ENCODE data around the gene EXOC3. TPM values are rescaled to one million over a fixed set of nuclear protein-coding genes. Genes with fewer than 3 reads are reported as not detected.

The EXOC3 gene
- total and polyA plus RNA-seq, 7 donors, result 18.6 to 68.7 (median 48.2) TPM

DNA sequence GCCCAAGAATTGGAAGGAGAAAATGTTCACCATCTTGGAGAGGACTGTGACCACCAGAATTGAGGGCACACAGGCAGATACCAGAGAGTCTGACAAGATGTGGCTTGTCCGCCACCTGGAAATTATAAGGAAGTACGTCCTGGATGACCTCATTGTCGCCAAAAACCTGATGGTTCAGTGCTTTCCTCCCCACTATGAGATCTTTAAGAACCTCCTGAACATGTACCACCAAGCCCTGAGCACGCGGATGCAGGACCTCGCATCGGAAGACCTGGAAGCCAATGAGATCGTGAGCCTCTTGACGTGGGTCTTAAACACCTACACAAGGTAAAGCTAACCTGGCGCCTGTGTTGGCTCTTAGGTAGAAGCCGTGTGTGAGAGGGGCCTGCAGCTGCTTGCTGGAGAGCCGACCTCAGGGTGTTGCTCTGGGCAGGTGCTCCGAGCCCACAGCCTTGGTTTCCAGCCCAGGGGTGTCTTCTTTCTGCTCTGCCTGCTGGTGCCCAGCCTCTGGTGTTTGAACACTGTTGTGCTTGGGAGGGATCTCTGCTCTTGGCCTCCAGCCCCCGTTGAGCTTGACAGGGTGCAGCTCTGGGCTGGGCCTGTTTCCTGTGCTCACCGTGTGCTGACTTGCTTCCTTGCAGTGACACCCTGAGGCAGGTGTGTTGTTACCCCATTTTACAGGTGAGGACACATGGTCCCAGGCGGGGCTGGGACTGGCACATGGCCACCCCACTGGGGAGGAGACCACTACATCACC, 10.9 kb downstream of the EXOC3 start:
- H3K36me3 ChIP-seq, result peaks cover 15 to 96% (median 44%) of the 10 kb centered on the region in 4 donors
- WGBS, 2 donors, result 90 to 91% methylated on average over 16 of the region's 16 CpGs

DNA sequence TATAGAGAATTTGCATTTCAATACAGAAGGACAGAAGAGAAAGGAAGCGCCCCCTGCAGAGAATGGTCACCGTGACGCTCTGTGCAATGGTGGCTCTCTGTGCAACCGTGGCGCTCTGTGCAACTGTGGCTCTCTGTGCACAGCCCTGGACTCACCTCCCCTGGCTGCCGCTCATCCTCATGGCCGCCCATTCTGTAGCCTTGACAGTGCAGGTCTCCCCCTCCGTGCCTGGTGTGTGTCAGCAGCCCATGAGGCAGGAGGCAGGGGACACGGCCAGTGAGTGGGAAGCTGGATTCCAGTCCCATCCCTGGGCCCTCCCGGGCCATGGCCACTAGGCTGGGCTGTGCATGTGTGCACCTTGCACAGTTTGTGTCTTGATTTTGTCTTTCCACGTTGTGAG, 12.0 kb downstream of the EXOC3 start:
- WGBS, 2 donors, result 86 to 87% methylated on average over 11 of the region's 11 CpGs
- intact Hi-C loops (cut with DNase I), result no loop called here
- peaks cover 13 to 96% (median 40%) of the 10 kb centered on the region in 4 donors for H3K36me3 ChIP-seq
- peak; percentile 40 for DNase-seq
- no peak overlapping the region for H3K27ac ChIP-seq
- no peak for TF ChIP-seq POLR2A (IDR thresholded peaks at IDR 0.05)
- no peak overlapping the region for H3K4me3 ChIP-seq
- no peaks in the 10 kb centered on the region for H3K4me1 ChIP-seq
- peaks cover 0 to 8% (median 3%) of the 10 kb centered on the region in 4 donors for H3K9me3 ChIP-seq
- H3K27me3 ChIP-seq, result no peaks in the 10 kb centered on the region

More for the DNA sequence above, 10.9 kb downstream of the EXOC3 start:
- no peaks in the 10 kb centered on the region for H3K4me1 ChIP-seq
- intact Hi-C loops (cut with DNase I), result no loop called here
- H3K4me3 ChIP-seq, result no peak overlapping the region
- TF ChIP-seq POLR2AphosphoS5 (IDR thresholded peaks at IDR 0.05) (no peak), POLR2A (IDR thresholded peaks at IDR 0.05) (no peak), EP300 (IDR thresholded peaks at IDR 0.05) (no peak)
- TF ChIP-seq, protein P1, sequence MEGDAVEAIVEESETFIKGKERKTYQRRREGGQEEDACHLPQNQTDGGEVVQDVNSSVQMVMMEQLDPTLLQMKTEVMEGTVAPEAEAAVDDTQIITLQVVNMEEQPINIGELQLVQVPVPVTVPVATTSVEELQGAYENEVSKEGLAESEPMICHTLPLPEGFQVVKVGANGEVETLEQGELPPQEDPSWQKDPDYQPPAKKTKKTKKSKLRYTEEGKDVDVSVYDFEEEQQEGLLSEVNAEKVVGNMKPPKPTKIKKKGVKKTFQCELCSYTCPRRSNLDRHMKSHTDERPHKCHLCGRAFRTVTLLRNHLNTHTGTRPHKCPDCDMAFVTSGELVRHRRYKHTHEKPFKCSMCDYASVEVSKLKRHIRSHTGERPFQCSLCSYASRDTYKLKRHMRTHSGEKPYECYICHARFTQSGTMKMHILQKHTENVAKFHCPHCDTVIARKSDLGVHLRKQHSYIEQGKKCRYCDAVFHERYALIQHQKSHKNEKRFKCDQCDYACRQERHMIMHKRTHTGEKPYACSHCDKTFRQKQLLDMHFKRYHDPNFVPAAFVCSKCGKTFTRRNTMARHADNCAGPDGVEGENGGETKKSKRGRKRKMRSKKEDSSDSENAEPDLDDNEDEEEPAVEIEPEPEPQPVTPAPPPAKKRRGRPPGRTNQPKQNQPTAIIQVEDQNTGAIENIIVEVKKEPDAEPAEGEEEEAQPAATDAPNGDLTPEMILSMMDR (IDR thresholded peaks at IDR 0.05), result no peak
- no peaks in the 10 kb centered on the region for H3K27me3 ChIP-seq
- H3K27ac ChIP-seq, result no peak overlapping the region
- H3K9me3 ChIP-seq, result peaks cover 0 to 8% (median 3%) of the 10 kb centered on the region in 4 donors
- DNase-seq, result peak; percentile 47

DNA sequence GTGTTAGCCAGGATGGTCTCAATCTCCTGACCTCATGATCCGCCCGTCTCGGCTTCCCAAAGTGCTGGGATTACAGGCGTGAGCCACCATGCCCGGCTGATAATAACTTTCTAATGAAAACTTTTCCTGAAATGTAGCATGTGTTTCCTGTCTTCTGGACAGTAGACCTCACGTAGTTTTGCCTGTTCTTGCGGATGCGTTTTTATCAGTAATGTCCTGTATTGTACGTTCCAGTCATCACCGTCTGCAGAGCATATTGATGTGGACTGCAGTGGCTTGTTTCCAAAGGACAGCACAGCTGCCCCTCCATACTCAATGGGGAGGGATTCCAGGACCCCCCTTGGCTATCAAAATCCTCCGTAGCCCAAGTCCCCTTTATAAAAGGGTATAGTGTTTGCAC, 12.8 kb downstream of the EXOC3 start:
- intact Hi-C loops (cut with DNase I), result no loop called here
- DNase-seq, result no peak
- H3K27me3 ChIP-seq, result no peaks in the 10 kb centered on the region
- no peaks in the 10 kb centered on the region for H3K4me1 ChIP-seq
- no peak for TF ChIP-seq POLR2AphosphoS5 (IDR thresholded peaks at IDR 0.05)
- TF ChIP-seq, protein P1 (IDR thresholded peaks at IDR 0.05), result no peak
- TF ChIP-seq POLR2A (IDR thresholded peaks at IDR 0.05), result no peak
- no peak for TF ChIP-seq EP300 (IDR thresholded peaks at IDR 0.05)
- H3K27ac ChIP-seq, result no peak overlapping the region
- WGBS, 2 donors, result 93 to 96% methylated on average over 11 of the region's 11 CpGs
- peaks cover 0 to 8% (median 3%) of the 10 kb centered on the region in 4 donors for H3K9me3 ChIP-seq
- peaks cover 13 to 96% (median 40%) of the 10 kb centered on the region in 4 donors for H3K36me3 ChIP-seq
- no peak overlapping the region for H3K4me3 ChIP-seq

DNA sequence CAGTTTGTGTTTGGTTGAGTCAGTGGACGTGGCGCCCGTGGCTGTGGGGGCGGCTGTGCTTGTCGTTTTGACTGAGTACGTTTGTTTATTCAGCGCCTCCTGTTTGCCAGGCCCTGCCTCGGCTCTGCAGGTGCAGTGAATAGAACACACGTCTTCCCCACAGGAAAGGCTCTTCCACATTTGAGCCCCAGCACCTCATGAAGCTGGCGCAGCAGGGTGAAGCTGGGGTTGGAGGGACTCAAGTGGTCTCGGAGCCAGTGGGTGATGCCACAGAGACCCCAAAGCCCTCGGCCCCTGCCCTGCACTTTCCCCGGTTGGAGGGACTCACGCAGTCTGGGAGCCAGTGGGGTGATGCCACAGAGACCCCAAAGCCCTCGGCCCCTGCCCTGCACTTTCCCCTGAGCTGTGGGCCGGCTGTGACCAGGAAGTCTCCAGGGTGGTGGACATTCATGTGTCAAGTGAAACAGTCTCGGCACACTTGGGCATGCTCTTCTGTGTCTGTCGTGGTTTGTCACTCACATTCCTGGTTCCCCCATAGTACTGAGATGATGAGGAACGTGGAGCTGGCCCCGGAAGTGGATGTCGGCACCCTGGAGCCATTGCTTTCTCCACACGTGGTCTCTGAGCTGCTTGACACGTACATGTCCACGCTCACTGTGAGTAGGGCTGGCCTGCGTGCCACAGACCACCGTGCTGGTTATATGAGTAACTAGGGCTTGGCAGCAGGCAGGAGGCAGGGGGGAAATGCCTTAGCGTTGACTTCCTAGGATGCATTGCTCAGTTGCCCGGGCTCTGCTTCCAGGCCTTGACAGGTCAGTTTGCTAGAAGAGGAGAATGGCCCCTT, 13.6 kb downstream of the EXOC3 start:
- intact Hi-C loops (cut with DNase I), result no loop called here
- WGBS, 2 donors, result 88 to 92% methylated on average over 28 of the region's 28 CpGs
- Histone ChIP-seq H3K4me1 (no peaks in the 10 kb centered on the region), H3K4me3 (no peak overlapping the region), H3K9me3 (peaks cover 0 to 6% (median 3%) of the 10 kb centered on the region in 4 donors), H3K36me3 (peaks cover 13 to 94% (median 38%) of the 10 kb centered on the region in 4 donors), H3K27ac (no peak overlapping the region), H3K27me3 (no peaks in the 10 kb centered on the region)
- no peak for TF ChIP-seq POLR2A (IDR thresholded peaks at IDR 0.05)
- TF ChIP-seq POLR2AphosphoS5 (IDR thresholded peaks at IDR 0.05), result no peak
- no peak for TF ChIP-seq EP300 (IDR thresholded peaks at IDR 0.05)
- TF ChIP-seq, protein P1 (IDR thresholded peaks at IDR 0.05), result no peak
- DNase-seq, result peak; percentile 51

Measured in sigmoid colon (tissue), 7 donors.